ENCODE results near the gene REC8. TPM values are rescaled to one million over a fixed set of nuclear protein-coding genes. Genes with fewer than 3 reads are reported as not detected.

REC8 gene
- total RNA-seq, 1 experiment from 2014 or later, result 9.8 TPM

DNA sequence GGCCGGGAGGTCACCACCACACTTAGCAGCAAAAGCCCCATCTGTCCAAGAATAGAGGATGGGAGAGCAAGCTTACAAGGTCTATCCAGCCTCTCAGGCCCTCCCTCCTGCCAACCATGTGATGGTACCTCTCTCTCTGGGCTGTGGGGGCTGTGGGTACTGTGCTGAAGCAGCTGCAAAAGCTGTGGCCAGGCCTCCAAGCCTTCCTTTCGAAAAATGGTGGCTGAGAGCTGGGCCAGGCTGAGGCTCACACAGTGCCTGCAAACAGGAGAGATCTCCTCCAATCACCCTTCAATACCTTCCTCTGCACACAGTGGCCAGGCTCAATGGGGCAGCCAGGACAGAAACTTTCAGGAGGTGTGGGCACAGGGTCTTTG, 15.6 kb downstream of the REC8 start:
- POLR2A ChIA-PET, result interaction anchor here (0.6 kb wide), 1 partner anchor 26 kb away, joined by 3 read pairs; no protein-coding TSS in a partner anchor
- no peak for ATAC-seq
- Histone ChIP-seq H3K27me3 (ENCODE audit: control insufficient read depth, insufficient read depth, low read length) (no peaks in the 10 kb centered on the region), H3K9me3 (ENCODE audit: control insufficient read depth, insufficient read depth, low read depth, low read length) (no peaks in the 10 kb centered on the region), H3K4me3 (ENCODE audit: low read depth in 2 of 2, low read length in 2 of 2) (peak overlapping the region; percentile 81 to 82), H3K27ac (ENCODE audit: low read length) (peak overlapping the region; percentile 83), H3K4me1 (ENCODE audit: control insufficient read depth, insufficient read depth, low read length) (0 out of 2 replicates have a peak, but pooled peaks cover 10% of the 10 kb centered on the region), H3K36me3 (ENCODE audit: control insufficient read depth, insufficient read depth, low read length) (0 out of 2 replicates have a peak, but pooled peaks cover 2% of the 10 kb centered on the region)
- in situ Hi-C loops (cut with HindIII; ENCODE audit: low pct_unique_long_range_greater_than_20kb, low sequenced_read_pairs) (no loop called here), intact Hi-C loops (cut with micrococcal nuclease; ENCODE audit: unreplicated experiment) (no loop called here)
- CTCF ChIA-PET, result no interaction called here
- no TSS peak for BruUV-seq (replicated peaks)
- TF ChIP-seq TCF7L2 (IDR thresholded peaks at IDR 0.05; ENCODE audit: low read depth, low read length) (no peak), POLR2AphosphoS5 (IDR thresholded peaks at IDR 0.05; ENCODE audit: low read depth, low read length) (no peak), SIN3A (IDR thresholded peaks at IDR 0.05; ENCODE audit: borderline replicate concordance, insufficient read depth, low read depth, low read length) (no peak), CTCF (IDR thresholded peaks at IDR 0.05) (no peak)
- TF ChIP-seq, protein P1, sequence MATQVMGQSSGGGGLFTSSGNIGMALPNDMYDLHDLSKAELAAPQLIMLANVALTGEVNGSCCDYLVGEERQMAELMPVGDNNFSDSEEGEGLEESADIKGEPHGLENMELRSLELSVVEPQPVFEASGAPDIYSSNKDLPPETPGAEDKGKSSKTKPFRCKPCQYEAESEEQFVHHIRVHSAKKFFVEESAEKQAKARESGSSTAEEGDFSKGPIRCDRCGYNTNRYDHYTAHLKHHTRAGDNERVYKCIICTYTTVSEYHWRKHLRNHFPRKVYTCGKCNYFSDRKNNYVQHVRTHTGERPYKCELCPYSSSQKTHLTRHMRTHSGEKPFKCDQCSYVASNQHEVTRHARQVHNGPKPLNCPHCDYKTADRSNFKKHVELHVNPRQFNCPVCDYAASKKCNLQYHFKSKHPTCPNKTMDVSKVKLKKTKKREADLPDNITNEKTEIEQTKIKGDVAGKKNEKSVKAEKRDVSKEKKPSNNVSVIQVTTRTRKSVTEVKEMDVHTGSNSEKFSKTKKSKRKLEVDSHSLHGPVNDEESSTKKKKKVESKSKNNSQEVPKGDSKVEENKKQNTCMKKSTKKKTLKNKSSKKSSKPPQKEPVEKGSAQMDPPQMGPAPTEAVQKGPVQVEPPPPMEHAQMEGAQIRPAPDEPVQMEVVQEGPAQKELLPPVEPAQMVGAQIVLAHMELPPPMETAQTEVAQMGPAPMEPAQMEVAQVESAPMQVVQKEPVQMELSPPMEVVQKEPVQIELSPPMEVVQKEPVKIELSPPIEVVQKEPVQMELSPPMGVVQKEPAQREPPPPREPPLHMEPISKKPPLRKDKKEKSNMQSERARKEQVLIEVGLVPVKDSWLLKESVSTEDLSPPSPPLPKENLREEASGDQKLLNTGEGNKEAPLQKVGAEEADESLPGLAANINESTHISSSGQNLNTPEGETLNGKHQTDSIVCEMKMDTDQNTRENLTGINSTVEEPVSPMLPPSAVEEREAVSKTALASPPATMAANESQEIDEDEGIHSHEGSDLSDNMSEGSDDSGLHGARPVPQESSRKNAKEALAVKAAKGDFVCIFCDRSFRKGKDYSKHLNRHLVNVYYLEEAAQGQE (IDR thresholded peaks at IDR 0.05; ENCODE audit: insufficient read depth in 1 of 2, low read depth in 2 of 2, low read length in 1 of 2), result no peak
- DNase-seq (ENCODE audit: low read depth, low spot score), result no peak

DNA sequence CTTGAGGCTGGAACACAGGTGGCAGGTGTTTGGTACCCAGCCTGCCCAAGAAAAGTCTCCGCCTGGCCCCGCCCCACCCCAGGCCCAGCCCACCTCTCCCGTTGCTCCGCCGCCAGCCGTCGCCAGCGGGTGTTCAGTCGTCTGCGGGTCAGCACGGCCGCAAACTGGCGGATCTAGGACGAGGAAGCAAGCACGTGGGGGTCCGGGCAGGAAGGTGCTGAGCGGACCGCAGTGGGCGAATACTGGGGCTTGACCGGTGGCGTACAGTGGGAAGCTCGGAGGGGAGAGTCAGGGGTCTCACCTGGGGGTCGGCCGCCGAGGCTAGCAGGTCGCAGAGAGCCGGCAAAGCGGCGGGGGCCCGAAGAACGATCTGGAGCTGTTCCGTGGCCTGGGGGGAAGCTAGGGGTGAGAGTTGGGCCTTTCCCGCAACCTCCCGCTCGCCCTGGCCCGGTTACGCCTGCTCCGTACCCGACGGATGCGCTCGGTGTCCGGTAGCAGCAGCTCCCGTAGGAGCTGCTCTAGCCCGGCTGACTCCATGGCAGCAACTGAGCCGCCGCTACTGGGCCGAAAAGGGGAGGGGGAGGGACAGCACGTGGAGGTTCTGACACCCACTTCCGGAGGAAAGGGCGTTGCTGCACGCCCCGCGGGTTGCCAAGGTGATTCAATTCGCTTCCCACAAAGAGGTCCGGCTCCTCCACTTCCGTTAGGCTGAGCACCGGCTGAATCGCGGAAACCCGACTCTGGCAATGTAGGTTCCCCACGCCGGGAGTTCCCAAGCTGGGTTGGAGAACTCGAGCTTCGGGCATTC, 16.6 kb downstream of the REC8 start, which contains the start of gene IPO4:
Gene IPO4 (minus strand): TSS at position 566 of the 808 bp plus-strand sequence. CDS start 29 bp downstream, at position 537.
- H3K27ac ChIP-seq (ENCODE audit: low read length), result peak within 1 kb of the TSS; percentile 83
- 0 out of 2 replicates have a peak, but pooled peaks cover 10% of the 10 kb centered on the region for H3K4me1 ChIP-seq (ENCODE audit: control insufficient read depth, insufficient read depth, low read length)
- intact Hi-C loops (cut with micrococcal nuclease; ENCODE audit: unreplicated experiment), result no loop called here
- no peaks in the 10 kb centered on the region for H3K9me3 ChIP-seq (ENCODE audit: control insufficient read depth, insufficient read depth, low read depth, low read length)
- POLR2A ChIA-PET, result interaction anchor here (1.0 kb wide), 1 partner anchor 54 kb away, joined by 6 read pairs; the partner anchor contains the start of gene TINF2
- ATAC-seq, result peak; percentile 93
- BruUV-seq (replicated peaks), result no TSS peak
- in situ Hi-C loops (cut with HindIII; ENCODE audit: low pct_unique_long_range_greater_than_20kb, low sequenced_read_pairs), result no loop called here
- H3K27me3 ChIP-seq (ENCODE audit: control insufficient read depth, insufficient read depth, low read length), result no peaks in the 10 kb centered on the region
- TF ChIP-seq SIN3A (IDR thresholded peaks at IDR 0.05; ENCODE audit: borderline replicate concordance, insufficient read depth, low read depth, low read length) (peak; percentile 94), POLR2AphosphoS5 (IDR thresholded peaks at IDR 0.05; ENCODE audit: low read depth, low read length) (peak; percentile 90), CTCF (IDR thresholded peaks at IDR 0.05) (no peak), TCF7L2 (IDR thresholded peaks at IDR 0.05; ENCODE audit: low read depth, low read length) (no peak)
- TF ChIP-seq, protein P1 (IDR thresholded peaks at IDR 0.05; ENCODE audit: insufficient read depth in 1 of 2, low read depth in 2 of 2, low read length in 1 of 2), result 0 out of 4 replicates have a peak, but pooled peaks of 1 of the 2 experiments have one; percentile 20
- peak; percentile 69 for DNase-seq (ENCODE audit: low read depth, low spot score)
- peak within 1 kb of the TSS; percentile 81 to 82 for H3K4me3 ChIP-seq (ENCODE audit: low read depth in 2 of 2, low read length in 2 of 2)
- H3K36me3 ChIP-seq (ENCODE audit: control insufficient read depth, insufficient read depth, low read length), result 0 out of 2 replicates have a peak, but pooled peaks cover 2% of the 10 kb centered on the region
- CTCF ChIA-PET, result no interaction called here
